Measurements from ENCODE around the gene PXDN.

- no peak for TF ChIP-seq POLR2A (IDR thresholded peaks at IDR 0.05; ENCODE audit: low read length)
- TF ChIP-seq GATA1 (IDR thresholded peaks at IDR 0.05; ENCODE audit: low read depth, low read length) = no peak
These were observed 105.9 kb downstream of the PXDN start for GRCh38 chr2:1638281-1638860.
